Memory B cell (primary cell): ENCODE results near the gene EFEMP1.
A peak's percentile ranks its signal among the peaks of the same experiment; 100 is the strongest.

Source experiments
- ATAC-seq: fragments of 150-1000 bp; cut with Tn5 transposase; 2 replicates; pipeline ENCODE4 v1.10.0; 2021; ENCODE audit warnings: low read depth, mild to moderate bottlenecking, moderate library complexity
- DNase-seq, 2 donors: peaks; one replicate each; pipeline ENCODE4 v3.0.0; 2022; ENCODE audit warnings: low spot score in 2 of 2
- H3K27ac Mint-ChIP-seq: one replicate; pipeline ENCODE4 v1.8.0; 2022; ENCODE audit warnings: mild to moderate bottlenecking, moderate library complexity, mixed read lengths
- H3K27me3 Mint-ChIP-seq: one replicate; pipeline ENCODE4 v1.8.0; 2022; ENCODE audit warnings: mixed read lengths
- H3K36me3 Mint-ChIP-seq: one replicate; pipeline ENCODE4 v1.8.0; 2022; ENCODE audit warnings: mild to moderate bottlenecking, mixed read lengths
- H3K4me1 Mint-ChIP-seq: one replicate; pipeline ENCODE4 v1.8.0; 2022; ENCODE audit warnings: mixed read lengths
- H3K4me3 Mint-ChIP-seq: one replicate; pipeline ENCODE4 v1.8.0; 2022; ENCODE audit warnings: mild to moderate bottlenecking, moderate library complexity, mixed read lengths
- H3K9me3 Mint-ChIP-seq: one replicate; pipeline ENCODE4 v1.8.0; 2022; ENCODE audit warnings: mixed read lengths

The EFEMP1 gene

GRCh38 chr2:55877087-55877436 is 46.5 kb downstream of the EFEMP1 start:
- ATAC-seq (no peak), DNase-seq (no peak)
- H3K4me3 Mint-ChIP-seq: no peak overlapping the region
- no peaks in the 10 kb centered on the region for H3K9me3 Mint-ChIP-seq
- H3K27me3 Mint-ChIP-seq: no peaks in the 10 kb centered on the region
- H3K27ac Mint-ChIP-seq: no peak overlapping the region
- H3K36me3 Mint-ChIP-seq: no peaks in the 10 kb centered on the region
- no peaks in the 10 kb centered on the region for H3K4me1 Mint-ChIP-seq

- Mint-ChIP-seq H3K4me1 (peaks cover 2% of the 10 kb centered on the region), H3K36me3 (no peaks in the 10 kb centered on the region), H3K27me3 (no peaks in the 10 kb centered on the region), H3K27ac (no peak overlapping the region), H3K9me3 (no peaks in the 10 kb centered on the region), H3K4me3 (no peak overlapping the region)
- DNase-seq: no peak
- ATAC-seq: no peak
These were observed 47.0 kb downstream of the EFEMP1 start for GRCh38 chr2:55876429-55877086.

- Mint-ChIP-seq H3K4me1 (peaks cover 7% of the 10 kb centered on the region), H3K4me3 (no peak overlapping the region), H3K27me3 (no peaks in the 10 kb centered on the region), H3K27ac (no peak overlapping the region), H3K36me3 (no peaks in the 10 kb centered on the region), H3K9me3 (no peaks in the 10 kb centered on the region)
- DNase-seq: no peak
- ATAC-seq: no peak
These were observed 48.0 kb downstream of the EFEMP1 start for GRCh38 chr2:55875434-55876135.

GRCh38 chr2:55874338-55874737 is 49.2 kb downstream of the EFEMP1 start:
- peaks cover 9% of the 10 kb centered on the region for H3K4me1 Mint-ChIP-seq
- no peak overlapping the region for H3K4me3 Mint-ChIP-seq
- ATAC-seq: no peak
- H3K9me3 Mint-ChIP-seq: no peaks in the 10 kb centered on the region
- DNase-seq: no peak
- no peaks in the 10 kb centered on the region for H3K27me3 Mint-ChIP-seq
- no peaks in the 10 kb centered on the region for H3K36me3 Mint-ChIP-seq
- H3K27ac Mint-ChIP-seq: no peak overlapping the region

- Mint-ChIP-seq H3K27me3 (no peaks in the 10 kb centered on the region), H3K4me1 (peaks cover 9% of the 10 kb centered on the region), H3K9me3 (no peaks in the 10 kb centered on the region), H3K36me3 (no peaks in the 10 kb centered on the region), H3K4me3 (no peak overlapping the region), H3K27ac (no peak overlapping the region)
- peak; percentile 84 for ATAC-seq
- no peak for DNase-seq
These were observed 51.9 kb downstream of the EFEMP1 start for GRCh38 chr2:55871637-55872036.

GRCh38 chr2:55869637-55870325 is 53.8 kb downstream of the EFEMP1 start:
- H3K36me3 Mint-ChIP-seq: no peaks in the 10 kb centered on the region

GRCh38 chr2:55865096-55865835 is 58.3 kb downstream of the EFEMP1 start:
- no peak overlapping the region for H3K27ac Mint-ChIP-seq
- H3K4me3 Mint-ChIP-seq: no peak overlapping the region
- H3K9me3 Mint-ChIP-seq: no peaks in the 10 kb centered on the region
- no peak for DNase-seq
- no peaks in the 10 kb centered on the region for H3K36me3 Mint-ChIP-seq
- no peaks in the 10 kb centered on the region for H3K27me3 Mint-ChIP-seq
- no peak for ATAC-seq
- peaks cover 3% of the 10 kb centered on the region for H3K4me1 Mint-ChIP-seq

More at GRCh38 chr2:55869637-55870325, 53.8 kb downstream of the EFEMP1 start:
- DNase-seq (no peak), ATAC-seq (no peak)
- no peaks in the 10 kb centered on the region for H3K9me3 Mint-ChIP-seq
- no peaks in the 10 kb centered on the region for H3K27me3 Mint-ChIP-seq
- H3K4me3 Mint-ChIP-seq: no peak overlapping the region
- H3K4me1 Mint-ChIP-seq: peaks cover 9% of the 10 kb centered on the region
- H3K27ac Mint-ChIP-seq: no peak overlapping the region

- Mint-ChIP-seq H3K27ac (no peak overlapping the region), H3K4me3 (no peak overlapping the region), H3K27me3 (peaks cover 1% of the 10 kb centered on the region), H3K9me3 (no peaks in the 10 kb centered on the region), H3K36me3 (no peaks in the 10 kb centered on the region), H3K4me1 (no peaks in the 10 kb centered on the region)
- DNase-seq: no peak
- no peak for ATAC-seq
These were observed 59.1 kb downstream of the EFEMP1 start for GRCh38 chr2:55864351-55865084.

GRCh38 chr2:55862673-55863390 is 60.8 kb downstream of the EFEMP1 start:
- Mint-ChIP-seq H3K27me3 (peaks cover 1% of the 10 kb centered on the region), H3K27ac (no peak overlapping the region), H3K4me1 (no peaks in the 10 kb centered on the region), H3K4me3 (no peak overlapping the region), H3K36me3 (no peaks in the 10 kb centered on the region), H3K9me3 (no peaks in the 10 kb centered on the region)
- ATAC-seq: no peak
- DNase-seq: no peak

GRCh38 chr2:55862246-55862645 is 61.3 kb downstream of the EFEMP1 start:
- Mint-ChIP-seq H3K4me1 (no peaks in the 10 kb centered on the region), H3K4me3 (no peak overlapping the region), H3K36me3 (no peaks in the 10 kb centered on the region), H3K9me3 (no peaks in the 10 kb centered on the region), H3K27me3 (peaks cover 1% of the 10 kb centered on the region), H3K27ac (no peak overlapping the region)
- DNase-seq (no peak), ATAC-seq (no peak)

- Mint-ChIP-seq H3K4me1 (no peaks in the 10 kb centered on the region), H3K36me3 (no peaks in the 10 kb centered on the region), H3K27me3 (peaks cover 1% of the 10 kb centered on the region), H3K4me3 (no peak overlapping the region), H3K9me3 (no peaks in the 10 kb centered on the region), H3K27ac (no peak overlapping the region)
- DNase-seq (no peak), ATAC-seq (no peak)
These were observed 61.8 kb downstream of the EFEMP1 start for GRCh38 chr2:55861733-55862132.

GRCh38 chr2:55860832-55861231 is 62.8 kb downstream of the EFEMP1 start:
- Mint-ChIP-seq H3K4me3 (no peak overlapping the region), H3K36me3 (no peaks in the 10 kb centered on the region), H3K9me3 (no peaks in the 10 kb centered on the region), H3K27me3 (peaks cover 1% of the 10 kb centered on the region), H3K4me1 (no peaks in the 10 kb centered on the region), H3K27ac (no peak overlapping the region)
- DNase-seq (no peak), ATAC-seq (no peak)

GRCh38 chr2:55859875-55860274 is 63.7 kb downstream of the EFEMP1 start:
- Mint-ChIP-seq H3K27ac (no peak overlapping the region), H3K9me3 (no peaks in the 10 kb centered on the region), H3K4me1 (no peaks in the 10 kb centered on the region), H3K36me3 (no peaks in the 10 kb centered on the region), H3K4me3 (no peak overlapping the region), H3K27me3 (peaks cover 1% of the 10 kb centered on the region)
- ATAC-seq: no peak
- no peak for DNase-seq
